SH-SY5Y (cell line): ENCODE results near the gene ULK4.

Source experiments
- GATA2 ChIP-seq: IDR thresholded peaks from 2 replicates; pipeline ENCODE4 v1.6.1; 2011; ENCODE audit warnings: mild to moderate bottlenecking, low read depth, low read length
- GATA3 ChIP-seq: IDR thresholded peaks from 2 replicates; pipeline ENCODE4 v1.6.1; 2011; ENCODE audit warnings: low read depth, mild to moderate bottlenecking, low read length, moderate library complexity

- TF ChIP-seq GATA2 (no peak), GATA3 (no peak)
These were observed 250.3 kb downstream of the ULK4 start for GRCh38 chr3:41711651-41712050.
